CD4-positive, alpha-beta T cell (primary cell): ENCODE data around the gene KIF26B. TPM values are rescaled to one million over a fixed set of nuclear protein-coding genes. Genes with fewer than 3 reads are reported as not detected.

Experiments used
- ATAC-seq: fragments of 200-7000 bp; cut with Tn5 transposase; one replicate; pipeline ENCODE4 v1.10.0; 2022; ENCODE audit warnings: mild to moderate bottlenecking; ENCODE audit not compliant: poor library complexity
- CTCF ChIA-PET: fragments of 350-600 bp; sonication (Branson Sonifier 250); formaldehyde crosslinking; loops from one replicate; lab custom pipeline; 2021; ENCODE audit warnings: antibody characterized with exemption, inconsistent platforms; lab: Charles Lee
- POLR2A ChIA-PET: fragments of 350-600 bp; sonication (Branson Sonifier 250); formaldehyde crosslinking; loops from one replicate; lab custom pipeline; 2021; ENCODE audit warnings: antibody characterized with exemption, inconsistent platforms; lab: Charles Lee
- DNase-seq, 14 experiments: peaks; one replicate each; pipeline ENCODE4 v3.0.0-alpha.2; 2013 to 2020; ENCODE audit warnings: mixed read lengths in 2 of 14
- H3K27ac ChIP-seq, 2 donors: one replicate each; pipeline versions ENCODE4 v1.5.1 to v1.7.0; 2013; ENCODE audit warnings: low read length in 2 of 2, low read depth in 1 of 2, mild to moderate bottlenecking in 1 of 2
- H3K27me3 ChIP-seq, 2 experiments: 1 replicate in 1 of 2; 2 replicates in 1 of 2; pipeline versions ENCODE4 v1.6.1 to v1.7.0; 2013; ENCODE audit warnings: low read length in 2 of 2, control low read depth in 1 of 2, mild to moderate bottlenecking in 1 of 2, moderate library complexity in 1 of 2; ENCODE audit not compliant: insufficient read depth in 2 of 2, control insufficient read depth in 1 of 2
- H3K36me3 ChIP-seq: one replicate; pipeline ENCODE4 v1.6.1; 2013; ENCODE audit warnings: low read length, control low read depth; ENCODE audit not compliant: insufficient read depth
- H3K4me1 ChIP-seq: one replicate; pipeline ENCODE4 v1.6.1; 2013; ENCODE audit warnings: low read length, control low read depth; ENCODE audit not compliant: insufficient read depth
- H3K4me3 ChIP-seq: one replicate; pipeline ENCODE4 v1.5.1; 2013; ENCODE audit warnings: mild to moderate bottlenecking, low read length, moderate library complexity
- H3K9me3 ChIP-seq, 2 experiments: 1 replicate in 1 of 2; 2 replicates in 1 of 2; pipeline versions ENCODE4 v1.6.1 to v1.7.0; 2013; ENCODE audit warnings: low read length in 2 of 2, mild to moderate bottlenecking in 2 of 2, control low read depth in 1 of 2, moderate library complexity in 1 of 2; ENCODE audit not compliant: control insufficient read depth in 1 of 2, insufficient read depth in 1 of 2
- H3K27ac Mint-ChIP-seq: one replicate; pipeline ENCODE4 v1.8.0; 2020; ENCODE audit warnings: mixed read lengths
- H3K27me3 Mint-ChIP-seq: one replicate; pipeline ENCODE4 v1.8.0; 2021; ENCODE audit warnings: mixed read lengths
- H3K36me3 Mint-ChIP-seq: one replicate; pipeline ENCODE4 v1.8.0; 2021; ENCODE audit warnings: low read depth, mixed read lengths
- H3K4me1 Mint-ChIP-seq: one replicate; pipeline ENCODE4 v1.8.0; 2021; ENCODE audit warnings: low read depth, mixed read lengths
- H3K4me3 Mint-ChIP-seq: one replicate; pipeline ENCODE4 v1.8.0; 2020; ENCODE audit warnings: mild to moderate bottlenecking, mixed read lengths
- H3K9me3 Mint-ChIP-seq: one replicate; pipeline ENCODE4 v1.8.0; 2020; ENCODE audit warnings: mixed read lengths
- CTCF ChIP-seq: fragments of 200-600 bp; IDR thresholded peaks from one replicate; pipeline ENCODE4 v1.8.0; 2022; ENCODE audit warnings: antibody characterized with exemption, mild to moderate bottlenecking
- intact Hi-C, 2 experiments: fragments of 100-400 bp; cut with DNase I in 1 of 2; cut with micrococcal nuclease in 1 of 2; formaldehyde crosslinking; loops; one replicate each; pipeline versions ENCODE4 v1.15.1 to v1.9.0; 2023 to 2025; cut with DNase I, micrococcal nuclease
- total RNA-seq, 174 experiments: library from RNA in 2 of 174; stranded (reverse) in 2 of 174; gene quantifications; one replicate each; pipeline ENCODE4 v1.2.3 and lab custom pipeline; 2021 to 2026

Gene KIF26B
- total RNA-seq, 2 experiments from 2014 or later: 0.03 TPM; not detected in 1

GRCh38 chr1:245313576-245313975 lies 158.8 kb downstream of the KIF26B start:
- peaks cover 3% of the 10 kb centered on the region for H3K27me3 Mint-ChIP-seq
- Histone ChIP-seq H3K4me3 (no peak overlapping the region), H3K4me1 (peaks cover 2% of the 10 kb centered on the region), H3K27ac (no peak overlapping the region), H3K36me3 (no peaks in the 10 kb centered on the region), H3K27me3 (no peaks in the 10 kb centered on the region), H3K9me3 (no peaks in the 10 kb centered on the region)
- DNase-seq (no peak), ATAC-seq (no peak)
- CTCF ChIA-PET: no interaction called here
- no peaks in the 10 kb centered on the region for H3K36me3 Mint-ChIP-seq
- intact Hi-C loops: no loop called here
- H3K27ac Mint-ChIP-seq: no peak overlapping the region
- no peak overlapping the region for H3K4me3 Mint-ChIP-seq
- H3K4me1 Mint-ChIP-seq: peaks cover 13% of the 10 kb centered on the region
- no peak for TF ChIP-seq CTCF
- POLR2A ChIA-PET: no interaction called here
- H3K9me3 Mint-ChIP-seq: no peaks in the 10 kb centered on the region

- Histone ChIP-seq H3K36me3 (no peaks in the 10 kb centered on the region), H3K4me1 (no peaks in the 10 kb centered on the region), H3K27ac (no peak overlapping the region), H3K27me3 (no peaks in the 10 kb centered on the region), H3K4me3 (no peak overlapping the region), H3K9me3 (no peaks in the 10 kb centered on the region)
- ATAC-seq (no peak), DNase-seq (no peak)
- TF ChIP-seq CTCF: no peak
- intact Hi-C loops: no loop called here
- Mint-ChIP-seq H3K4me1 (no peaks in the 10 kb centered on the region), H3K27ac (no peak overlapping the region), H3K36me3 (no peaks in the 10 kb centered on the region), H3K4me3 (no peak overlapping the region), H3K27me3 (no peaks in the 10 kb centered on the region), H3K9me3 (no peaks in the 10 kb centered on the region)
- ChIA-PET CTCF (no interaction called here), POLR2A (no interaction called here)
Measured at GRCh38 chr1:245316784-245317183, 162.0 kb downstream of the KIF26B start.

- ATAC-seq (no peak), DNase-seq (no peak)
- no peaks in the 10 kb centered on the region for H3K4me1 ChIP-seq
- Mint-ChIP-seq H3K27me3 (no peaks in the 10 kb centered on the region), H3K9me3 (no peaks in the 10 kb centered on the region), H3K36me3 (no peaks in the 10 kb centered on the region), H3K27ac (no peak overlapping the region), H3K4me3 (no peak overlapping the region), H3K4me1 (no peaks in the 10 kb centered on the region)
- intact Hi-C loops: no loop called here
- ChIA-PET POLR2A (no interaction called here), CTCF (no interaction called here)
- H3K27me3 ChIP-seq: no peaks in the 10 kb centered on the region
- no peak overlapping the region for H3K27ac ChIP-seq
- no peak for TF ChIP-seq CTCF
- H3K36me3 ChIP-seq: no peaks in the 10 kb centered on the region
- H3K9me3 ChIP-seq: no peaks in the 10 kb centered on the region
- no peak overlapping the region for H3K4me3 ChIP-seq
Measured at GRCh38 chr1:245317217-245317616, 162.4 kb downstream of the KIF26B start.
